D721Med (cell line): ENCODE measurements around the gene KCNJ16.

Source experiments
- DNase-seq: peaks from one replicate; pipeline ENCODE4 v3.0.0; 2011; ENCODE audit warnings: low spot score; ENCODE audit not compliant: insufficient read length
- FAIRE-seq: peaks from 2 replicates; lab custom pipeline; 2011; peaks lifted over from hg19 to GRCh38; lab: Jason Lieb, UNC
- CTCF ChIP-seq: IDR thresholded peaks from 2 replicates; pipeline ENCODE4 v1.5.1; 2012; ENCODE audit warnings: mild to moderate bottlenecking, control low read depth; ENCODE audit not compliant: insufficient read depth; ENCODE audit errors: missing control alignments

The KCNJ16 gene

GRCh38 chr17:70114405-70114804 is 39.4 kb downstream of the KCNJ16 start:
- no peak for DNase-seq
- TF ChIP-seq CTCF, result no peak
- FAIRE-seq, result no peak

- DNase-seq (no peak), FAIRE-seq (no peak)
- no peak for TF ChIP-seq CTCF
These were observed 40.1 kb downstream of the KCNJ16 start for GRCh38 chr17:70115126-70115525.

GRCh38 chr17:70116919-70117318 is 41.9 kb downstream of the KCNJ16 start:
- FAIRE-seq, result no peak
- TF ChIP-seq CTCF, result no peak
- no peak for DNase-seq

GRCh38 chr17:70119545-70119944 is 44.5 kb downstream of the KCNJ16 start:
- no peak for FAIRE-seq
- no peak for DNase-seq
- TF ChIP-seq CTCF, result no peak

- no peak for FAIRE-seq
- TF ChIP-seq CTCF, result no peak
- no peak for DNase-seq
These were observed 45.0 kb downstream of the KCNJ16 start for GRCh38 chr17:70119983-70120382.

GRCh38 chr17:70120425-70120824 is 45.4 kb downstream of the KCNJ16 start:
- no peak for DNase-seq
- TF ChIP-seq CTCF, result no peak
- no peak for FAIRE-seq

- FAIRE-seq (no peak), DNase-seq (no peak)
- TF ChIP-seq CTCF, result no peak
These were observed 46.1 kb downstream of the KCNJ16 start for GRCh38 chr17:70121126-70121525.
